Psoas muscle (tissue), 8 donors: ENCODE results near the gene RRP9. TPM values are rescaled to one million over a fixed set of nuclear protein-coding genes. Genes with fewer than 3 reads are reported as not detected.

ENCODE experiments used
- ATAC-seq, 4 donors: fragments of 200-7000 bp; cut with Tn5 transposase; one replicate each; pipeline ENCODE4 v1.9.1; 2020; ENCODE audit warnings: moderate library complexity in 3 of 4, mild to moderate bottlenecking in 2 of 4
- DNase-seq, 2 donors: peaks; one replicate each; pipeline ENCODE4 v3.0.0-alpha.2; 2020
- H3K27ac ChIP-seq: fragments of 200-600 bp; one replicate; pipeline ENCODE4 v1.8.0; 2022
- H3K27me3 ChIP-seq, 3 donors: fragments of 200-600 bp in 1 of 3; one replicate each; pipeline versions ENCODE4 v1.6.1 to v1.8.0; 2013 to 2022; ENCODE audit warnings: low read length in 2 of 3, mild to moderate bottlenecking in 2 of 3, moderate library complexity in 1 of 3; ENCODE audit not compliant: insufficient read depth in 3 of 3
- H3K36me3 ChIP-seq, 2 donors: fragments of 200-600 bp in 1 of 2; one replicate each; pipeline versions ENCODE4 v1.6.1 to v1.8.0; 2013 to 2022; ENCODE audit warnings: low read depth in 1 of 2, mild to moderate bottlenecking in 1 of 2, moderate library complexity in 1 of 2; ENCODE audit not compliant: insufficient read depth in 1 of 2
- H3K4me1 ChIP-seq: fragments of 200-600 bp; one replicate; pipeline ENCODE4 v1.8.0; 2022
- H3K4me3 ChIP-seq: fragments of 200-600 bp; one replicate; pipeline ENCODE4 v1.8.0; 2022; ENCODE audit warnings: mild to moderate bottlenecking
- H3K9me3 ChIP-seq: fragments of 200-600 bp; one replicate; pipeline ENCODE4 v1.8.0; 2022
- CTCF ChIP-seq: fragments of 200-600 bp; IDR thresholded peaks from one replicate; pipeline ENCODE4 v1.8.0; 2022; ENCODE audit warnings: antibody characterized with exemption
- WGBS, 3 donors: extraction: QIAGEN DNeasy Blood & Tissue Kit; methylation state at CpG; one replicate each; pipeline versions ENCODE4 v1.1.6 to v1.1.7; 2013; 5-methylcytosine and 5-hydroxymethylcytosine counted together
- intact Hi-C, 2 donors: fragments of 100-400 bp; cut with DNase I; formaldehyde crosslinking; loops; one replicate each; pipeline versions ENCODE4 v1.11.0 to v1.14.2; 2022
- polyA plus RNA-seq, 3 donors: library from polyadenylated mRNA; stranded (reverse); fragments of 200-250 nt; gene quantifications; one replicate each; pipeline ENCODE4 v1.2.3, GENCODE V29; 2013
- total RNA-seq, 4 donors: library from RNA; stranded (reverse); fragmentation: NEBNext Ultra II Directional in 2 of 4; extraction: Animal tissue kit (Norgen Biotek cat#: 25700) in 2 of 4; gene quantifications; one replicate each; pipeline versions ENCODE4 v1.2.1 to v1.2.4, GENCODE V29; 2021 to 2023
- donor health status: healthy with polysubstance abuse.
- donor health status: DM: no; HTN: no; CAD: no; lungs with moderate emphysema.
- donor health status: Bipolar disorder and iron deficiency.
- donor health status: healthy.
- donor health status: DM: yes; HTN: yes; CAD: no.
- donor health status: DM: no; HTN: no; CAD: no.
- donor health status: DM: no; HTN: no; CAD: no.
- donor health status: DM: yes; HTN: yes; CAD: no.

RRP9 gene
- total and polyA plus RNA-seq, 7 donors: 19.9 to 61.4 (median 28.2) TPM

DNA sequence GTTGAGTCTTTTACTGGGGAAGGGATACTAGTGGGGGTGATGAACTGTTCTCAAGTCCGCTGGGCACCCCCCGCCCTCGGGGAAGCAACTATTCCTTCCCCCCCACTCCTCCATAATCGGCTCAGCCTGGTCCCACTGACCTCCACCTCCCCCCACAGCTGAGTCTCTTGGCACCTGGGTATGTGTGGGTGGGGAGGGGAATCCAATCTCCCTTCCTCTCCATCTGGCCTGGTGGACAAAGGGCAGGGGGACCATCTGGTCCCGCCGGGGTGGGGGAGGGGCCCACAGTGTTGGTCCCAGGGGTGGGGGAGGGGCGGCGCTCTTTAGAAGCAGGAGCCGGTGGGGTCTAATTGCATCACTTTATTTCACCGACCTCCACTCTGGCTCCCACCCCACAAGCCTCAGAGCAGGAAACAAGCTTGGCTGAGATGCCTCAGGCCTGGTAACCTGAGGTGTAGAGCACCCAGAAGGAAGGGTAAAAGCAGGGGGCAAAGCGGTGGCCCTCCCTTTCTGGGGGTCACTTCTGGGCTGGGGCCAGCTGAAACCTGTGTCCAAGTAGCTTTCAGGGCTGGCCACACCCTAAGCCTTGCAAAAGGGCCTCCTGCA, 26.6 kb upstream of the RRP9 start:
- H3K27me3 ChIP-seq: no peaks in the 10 kb centered on the region
- WGBS, 3 donors: 9 to 13% (median 12%) methylated on average over 10 to 11 of the region's 11 CpGs
- ATAC-seq: peak in 2 of 4 donors; percentile 5 to 8
- peak overlapping the region; percentile 81 for H3K4me3 ChIP-seq
- intact Hi-C loops: no loop called here
- DNase-seq: peak in 1 of 2 donors; percentile 34
- no peaks in the 10 kb centered on the region for H3K36me3 ChIP-seq
- no peaks in the 10 kb centered on the region for H3K9me3 ChIP-seq
- H3K27ac ChIP-seq: peak overlapping the region; percentile 82
- H3K4me1 ChIP-seq: peaks cover 51% of the 10 kb centered on the region
- TF ChIP-seq CTCF: no peak

DNA sequence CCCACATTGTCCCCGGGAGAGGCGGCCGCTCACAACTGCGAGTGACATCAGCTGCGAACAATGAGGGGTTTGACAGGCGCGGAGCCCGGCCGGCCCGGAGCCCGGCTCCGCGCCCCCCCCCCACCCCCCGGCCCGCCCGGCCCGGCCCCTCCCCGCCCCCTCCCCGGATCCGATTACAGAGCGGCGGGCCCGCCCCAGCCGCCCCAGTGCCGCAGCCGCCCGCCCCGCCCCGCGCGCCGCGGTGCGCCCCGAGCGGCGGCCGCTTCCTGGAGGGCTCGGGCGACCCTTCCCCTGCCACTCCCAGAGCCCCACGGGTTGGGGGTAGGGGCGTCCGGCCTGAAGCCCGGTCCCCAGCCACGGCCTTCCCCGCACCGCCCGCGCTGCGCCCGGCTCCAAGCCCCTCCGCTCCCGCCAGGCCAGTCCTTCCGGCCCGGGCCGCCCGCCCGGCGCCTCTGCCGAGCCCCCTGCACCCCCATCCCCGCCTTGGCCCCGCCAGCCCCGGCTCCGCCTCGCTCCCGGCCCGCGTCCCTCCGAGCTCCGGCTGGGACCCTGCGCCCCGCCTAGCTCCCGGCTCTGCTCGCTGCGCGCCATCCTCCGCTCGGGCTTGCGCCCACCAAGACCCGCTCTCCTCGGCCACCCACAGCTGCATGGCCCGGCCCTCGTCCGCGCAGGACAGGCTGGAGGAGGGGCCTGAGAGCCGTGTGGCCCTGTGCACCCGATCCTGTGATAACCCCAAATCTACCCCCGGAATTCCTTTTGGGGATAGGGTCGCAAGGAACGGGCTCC, 25.9 kb upstream of the RRP9 start, which contains the start of gene PCBP4:
Gene PCBP4 (minus strand): TSS at position 71 of the 786 bp plus-strand sequence. CDS start 6,214 bp downstream, outside the sequence.
- intact Hi-C loops: no loop called here
- no peaks in the 10 kb centered on the region for H3K36me3 ChIP-seq
- DNase-seq (peak; percentile 76 to 89), ATAC-seq (peak; percentile 49 to 70 (median 65))
- no peaks in the 10 kb centered on the region for H3K9me3 ChIP-seq
- 0 to 1% (median 0%) methylated on average over 48 to 88 of the region's 90 CpGs for WGBS, 3 donors
- peak within 1 kb of the TSS; percentile 81 for H3K4me3 ChIP-seq
- TF ChIP-seq CTCF: no peak
- H3K27me3 ChIP-seq: no peaks in the 10 kb centered on the region
- peaks cover 55% of the 10 kb centered on the region for H3K4me1 ChIP-seq
- H3K27ac ChIP-seq: peak within 1 kb of the TSS; percentile 82

GRCh38 chr3:51966922-51967383, 25.2 kb upstream of the RRP9 start:
- Histone ChIP-seq H3K4me3 (peak overlapping the region; percentile 81), H3K36me3 (no peaks in the 10 kb centered on the region), H3K9me3 (no peaks in the 10 kb centered on the region), H3K27me3 (no peaks in the 10 kb centered on the region), H3K4me1 (peaks cover 57% of the 10 kb centered on the region), H3K27ac (peak overlapping the region; percentile 82)
- no peak for TF ChIP-seq CTCF
- ATAC-seq: peak in 1 of 4 donors; percentile 4
- DNase-seq: no peak
- intact Hi-C loops: no loop called here
- WGBS, 3 donors: 2 to 11% (median 2%) methylated on average over 9 to 33 of the region's 33 CpGs

DNA sequence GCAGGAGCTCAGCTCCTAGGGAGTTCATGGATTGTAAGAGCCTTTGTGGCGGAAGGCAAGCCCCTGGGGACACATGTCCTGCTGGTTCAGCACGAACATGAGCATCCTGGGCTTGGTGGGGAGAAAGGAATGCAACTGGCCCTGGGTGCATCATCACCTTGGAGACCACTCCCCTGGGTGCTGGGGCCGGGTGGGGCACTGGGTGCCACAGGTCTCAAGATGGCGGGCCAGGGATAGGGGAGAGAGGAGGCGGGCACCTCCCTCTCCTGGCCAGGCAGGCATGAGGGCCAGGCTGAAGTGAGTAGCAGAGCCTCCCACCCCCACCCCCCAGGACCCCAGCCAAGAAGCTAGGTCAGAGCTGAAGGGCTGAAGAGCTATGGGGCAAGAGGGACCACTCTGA, 24.8 kb upstream of the RRP9 start:
- ATAC-seq (no peak), DNase-seq (no peak)
- Histone ChIP-seq H3K27ac (peak overlapping the region; percentile 82), H3K27me3 (no peaks in the 10 kb centered on the region), H3K36me3 (peaks cover 0 to 2% of the 10 kb centered on the region in 2 donors), H3K4me3 (peak overlapping the region; percentile 81), H3K4me1 (peaks cover 61% of the 10 kb centered on the region), H3K9me3 (no peaks in the 10 kb centered on the region)
- intact Hi-C loops: no loop called here
- TF ChIP-seq CTCF: no peak
- WGBS, 3 donors: 49 to 53% (median 50%) methylated on average over 5 of the region's 5 CpGs
